Left ventricle myocardium inferior (tissue), 1 donor: ENCODE results near the gene COMMD6. TPM values are rescaled to one million over a fixed set of nuclear protein-coding genes. Genes with fewer than 3 reads are reported as not detected.

Source experiments
- DNase-seq: peaks from one replicate; pipeline ENCODE4 v3.0.0-alpha.2; 2020
- H3K27ac ChIP-seq: fragments of 200-600 bp; replicated peaks from 2 replicates; pipeline ENCODE4 v1.8.0; 2021
- H3K27me3 ChIP-seq: fragments of 200-600 bp; 2 replicates; pipeline ENCODE4 v1.8.0; 2021; ENCODE audit warnings: low read depth
- H3K36me3 ChIP-seq: fragments of 200-600 bp; 2 replicates; pipeline ENCODE4 v1.8.0; 2021
- H3K4me1 ChIP-seq: fragments of 200-600 bp; 2 replicates; pipeline ENCODE4 v1.8.0; 2021
- H3K4me3 ChIP-seq: fragments of 200-600 bp; 2 replicates; pipeline ENCODE4 v1.8.0; 2021; ENCODE audit warnings: mild to moderate bottlenecking, moderate library complexity
- H3K9me3 ChIP-seq: fragments of 200-600 bp; replicated peaks from 2 replicates; pipeline ENCODE4 v1.8.0; 2021
- intact Hi-C: fragments of 100-400 bp; cut with micrococcal nuclease; formaldehyde crosslinking; loops from one replicate; pipeline ENCODE4 v1.11.0; 2022
- total RNA-seq: library from RNA; stranded (reverse); fragmentation: NEBNext Ultra II Directional; extraction: Animal tissue kit (Norgen Biotek cat#: 25700); gene quantifications from one replicate; pipeline ENCODE4 v1.2.1, GENCODE V29; 2021
- TF ChIP-seq, protein P1 (sequence below): fragments of 200-600 bp; IDR thresholded peaks from 2 replicates; pipeline ENCODE4 v1.8.0; 2021; ENCODE audit warnings: antibody characterized with exemption, mild to moderate bottlenecking, borderline replicate concordance
- donor health status: DM: no; HTN: yes; CAD: no; lungs with severe emphysema.

COMMD6 gene
- total RNA-seq, 1 donor from 2014 or later, result 145 TPM

DNA sequence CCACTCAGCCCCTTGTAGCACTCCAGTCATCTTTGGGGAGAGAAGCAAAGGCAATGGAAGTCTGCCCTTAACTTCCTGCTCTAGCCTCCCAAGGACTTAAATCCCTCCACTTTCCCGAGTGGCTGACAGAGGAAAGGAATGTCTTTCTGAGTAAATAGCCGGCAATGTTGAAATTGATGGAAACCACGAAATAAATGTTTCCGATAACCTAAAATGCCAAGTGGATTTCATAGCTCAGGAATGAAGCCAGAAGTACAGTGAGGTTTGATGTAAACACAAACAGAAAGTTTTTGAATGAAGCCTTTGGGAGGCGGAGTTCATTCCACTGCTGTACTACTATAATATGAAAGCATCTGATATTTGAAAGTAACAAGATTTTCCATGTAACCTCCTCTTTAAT lies 41.7 kb downstream of the COMMD6 start:
- H3K9me3 ChIP-seq, result no peaks in the 10 kb centered on the region
- no peak overlapping the region for H3K27ac ChIP-seq
- H3K36me3 ChIP-seq, result no peaks in the 10 kb centered on the region
- H3K27me3 ChIP-seq, result no peaks in the 10 kb centered on the region
- TF ChIP-seq, protein P1, sequence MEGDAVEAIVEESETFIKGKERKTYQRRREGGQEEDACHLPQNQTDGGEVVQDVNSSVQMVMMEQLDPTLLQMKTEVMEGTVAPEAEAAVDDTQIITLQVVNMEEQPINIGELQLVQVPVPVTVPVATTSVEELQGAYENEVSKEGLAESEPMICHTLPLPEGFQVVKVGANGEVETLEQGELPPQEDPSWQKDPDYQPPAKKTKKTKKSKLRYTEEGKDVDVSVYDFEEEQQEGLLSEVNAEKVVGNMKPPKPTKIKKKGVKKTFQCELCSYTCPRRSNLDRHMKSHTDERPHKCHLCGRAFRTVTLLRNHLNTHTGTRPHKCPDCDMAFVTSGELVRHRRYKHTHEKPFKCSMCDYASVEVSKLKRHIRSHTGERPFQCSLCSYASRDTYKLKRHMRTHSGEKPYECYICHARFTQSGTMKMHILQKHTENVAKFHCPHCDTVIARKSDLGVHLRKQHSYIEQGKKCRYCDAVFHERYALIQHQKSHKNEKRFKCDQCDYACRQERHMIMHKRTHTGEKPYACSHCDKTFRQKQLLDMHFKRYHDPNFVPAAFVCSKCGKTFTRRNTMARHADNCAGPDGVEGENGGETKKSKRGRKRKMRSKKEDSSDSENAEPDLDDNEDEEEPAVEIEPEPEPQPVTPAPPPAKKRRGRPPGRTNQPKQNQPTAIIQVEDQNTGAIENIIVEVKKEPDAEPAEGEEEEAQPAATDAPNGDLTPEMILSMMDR, result no peak
- no peak overlapping the region for H3K4me3 ChIP-seq
- intact Hi-C loops, result no loop called here
- H3K4me1 ChIP-seq, result no peaks in the 10 kb centered on the region
- no peak for DNase-seq

DNA sequence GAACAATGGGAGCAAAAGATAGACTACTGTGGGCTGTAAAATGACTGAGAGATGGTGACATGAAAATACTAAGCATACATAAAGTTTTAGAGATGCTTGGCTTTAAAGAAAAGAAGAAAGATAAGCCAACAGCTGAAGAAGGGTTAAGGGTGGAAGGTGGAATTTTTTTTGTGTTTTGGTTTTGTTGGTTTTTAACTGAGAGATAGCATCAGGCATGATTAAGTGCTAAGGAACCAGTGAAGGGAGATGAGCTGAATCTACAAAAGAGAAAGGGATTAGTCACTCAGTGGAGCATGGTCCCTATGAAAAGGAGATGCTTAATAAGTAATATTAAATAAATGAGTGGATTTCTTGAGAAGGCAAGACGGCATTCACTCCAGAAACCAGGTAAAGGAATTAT lies 43.1 kb downstream of the COMMD6 start:
- no peaks in the 10 kb centered on the region for H3K9me3 ChIP-seq
- no peaks in the 10 kb centered on the region for H3K4me1 ChIP-seq
- H3K27ac ChIP-seq, result no peak overlapping the region
- no peak for DNase-seq
- no peaks in the 10 kb centered on the region for H3K36me3 ChIP-seq
- TF ChIP-seq, protein P1, result no peak
- H3K27me3 ChIP-seq, result no peaks in the 10 kb centered on the region
- no peak overlapping the region for H3K4me3 ChIP-seq
- intact Hi-C loops, result no loop called here

DNA sequence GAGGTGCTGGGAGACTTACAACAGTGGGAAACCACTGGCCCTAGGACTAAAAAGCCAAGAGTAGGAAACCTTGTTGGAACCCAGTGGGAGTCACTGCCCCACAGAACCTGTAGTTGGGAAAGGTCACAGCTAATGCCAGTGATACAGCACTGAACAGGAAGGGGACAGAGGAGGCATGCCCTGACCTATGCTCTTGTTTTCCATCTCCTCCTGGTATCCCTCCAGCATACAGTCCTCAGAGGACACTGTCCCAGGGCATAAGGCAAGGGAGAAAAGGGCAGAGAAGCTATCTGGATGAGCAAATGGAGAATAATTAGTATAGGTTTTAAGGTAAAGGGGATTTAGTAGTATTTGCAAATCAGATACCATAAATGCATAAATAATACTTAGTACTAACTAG lies 44.5 kb downstream of the COMMD6 start:
- Histone ChIP-seq H3K27ac (no peak overlapping the region), H3K4me3 (no peak overlapping the region), H3K36me3 (no peaks in the 10 kb centered on the region), H3K9me3 (no peaks in the 10 kb centered on the region), H3K27me3 (no peaks in the 10 kb centered on the region), H3K4me1 (no peaks in the 10 kb centered on the region)
- intact Hi-C loops, result no loop called here
- DNase-seq, result no peak
- TF ChIP-seq, protein P1, result no peak

DNA sequence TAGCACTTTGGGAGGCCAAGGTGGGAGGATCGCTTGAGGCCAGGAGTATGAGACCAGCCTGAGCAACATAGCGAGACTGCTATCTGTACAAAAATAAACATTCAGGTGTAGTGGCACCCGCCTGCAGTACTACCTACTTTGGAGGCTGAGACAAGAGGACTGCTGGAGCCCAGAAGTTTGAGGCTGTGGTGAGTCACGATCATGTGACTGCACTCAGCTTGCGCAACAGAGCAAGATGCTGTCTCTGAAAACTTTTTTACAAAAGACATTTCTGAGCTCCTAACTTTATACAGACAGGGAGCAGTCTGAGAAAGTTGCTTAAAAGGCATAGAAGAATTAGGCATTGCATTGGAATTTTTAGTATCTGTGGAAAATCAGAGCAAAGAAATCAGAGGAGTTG lies 45.3 kb downstream of the COMMD6 start:
- Histone ChIP-seq H3K36me3 (no peaks in the 10 kb centered on the region), H3K9me3 (no peaks in the 10 kb centered on the region), H3K27me3 (no peaks in the 10 kb centered on the region), H3K27ac (no peak overlapping the region), H3K4me3 (no peak overlapping the region), H3K4me1 (no peaks in the 10 kb centered on the region)
- no peak for DNase-seq
- TF ChIP-seq, protein P1, result no peak
- intact Hi-C loops, result no loop called here

DNA sequence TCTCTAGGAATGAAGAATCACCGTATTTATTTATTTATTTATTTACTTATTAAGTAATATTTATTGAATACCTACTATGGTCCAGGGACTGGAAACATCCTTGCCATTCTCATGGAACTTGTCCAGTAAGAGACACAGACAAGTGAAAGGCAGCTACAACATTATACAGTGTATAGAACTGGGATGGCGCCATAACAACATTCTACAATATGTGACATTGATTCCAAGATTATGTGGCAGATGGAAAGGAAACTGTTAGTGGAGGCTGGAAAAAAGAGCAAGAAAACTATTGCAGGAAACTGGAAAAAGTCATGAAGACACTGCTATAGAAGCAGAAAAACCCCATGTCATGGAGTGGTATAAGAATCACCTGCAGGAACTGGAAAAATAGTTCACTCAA lies 46.3 kb downstream of the COMMD6 start:
- H3K27ac ChIP-seq, result no peak overlapping the region
- intact Hi-C loops, result no loop called here
- no peaks in the 10 kb centered on the region for H3K4me1 ChIP-seq
- H3K36me3 ChIP-seq, result no peaks in the 10 kb centered on the region
- no peak overlapping the region for H3K4me3 ChIP-seq
- no peak for DNase-seq
- no peaks in the 10 kb centered on the region for H3K27me3 ChIP-seq
- TF ChIP-seq, protein P1, result no peak
- no peaks in the 10 kb centered on the region for H3K9me3 ChIP-seq
